GM23338 (cell line): ENCODE data around the gene EFCC1.

Source experiments
- CREB1 ChIP-seq: fragments of 250-450 bp; sonication (Bioruptor Pico); IDR thresholded peaks from 2 replicates; pipeline ENCODE4 v1.5.0; 2020; ENCODE audit warnings: low read depth, mild to moderate bottlenecking, moderate library complexity
- CTCF ChIP-seq, 2 experiments: fragments of 200-600 bp in 1 of 2; sonication (generic) in 1 of 2; conservative IDR thresholded peaks; 2 replicates each; pipeline versions ENCODE4 v1.5.1 to v1.6.1; 2016 to 2017; ENCODE audit warnings: antibody characterized with exemption in 2 of 2, low read depth in 2 of 2, mild to moderate bottlenecking in 2 of 2, moderate library complexity in 1 of 2
- EZH2 ChIP-seq: fragments of 200-600 bp; sonication (generic); IDR thresholded peaks from one replicate; pipeline ENCODE4 v1.8.0; 2017; ENCODE audit warnings: antibody characterized with exemption, mild to moderate bottlenecking, low read depth; ENCODE audit not compliant: unreplicated experiment
- EZH2phosphoT487 ChIP-seq: fragments of 200-600 bp; sonication (generic); IDR thresholded peaks from one replicate; pipeline ENCODE4 v1.8.1; 2018; ENCODE audit warnings: antibody characterized with exemption; ENCODE audit not compliant: unreplicated experiment
- JUNB ChIP-seq: IDR thresholded peaks from one replicate; pipeline ENCODE4 v1.6.1; 2016; ENCODE audit warnings: antibody characterized with exemption; ENCODE audit not compliant: unreplicated experiment
- NANOG ChIP-seq: IDR thresholded peaks from 2 replicates; pipeline ENCODE4 v1.6.1; 2016; ENCODE audit warnings: antibody characterized with exemption, borderline replicate concordance
- POLR2AphosphoS5 ChIP-seq: IDR thresholded peaks from 2 replicates; pipeline ENCODE4 v1.6.1; 2016; ENCODE audit warnings: antibody characterized with exemption, low read depth
- STAT1 ChIP-seq: IDR thresholded peaks from one replicate; pipeline ENCODE4 v1.6.1; 2016; ENCODE audit warnings: antibody characterized with exemption; ENCODE audit not compliant: unreplicated experiment
- ZNF114 ChIP-seq: fragments of 250-450 bp; sonication (Bioruptor Pico); IDR thresholded peaks from 2 replicates; pipeline ENCODE4 v1.5.0; 2020; ENCODE audit warnings: mild to moderate bottlenecking, moderate library complexity
- ZNF331 ChIP-seq: fragments of 250-450 bp; sonication (Bioruptor Pico); IDR thresholded peaks from 2 replicates; pipeline ENCODE4 v1.5.0; 2020; ENCODE audit warnings: low read depth, mild to moderate bottlenecking, moderate library complexity
- ZNF462 ChIP-seq: fragments of 250-450 bp; sonication (Bioruptor Pico); IDR thresholded peaks from 2 replicates; pipeline ENCODE4 v1.5.0; 2020; ENCODE audit warnings: mild to moderate bottlenecking, moderate library complexity
- TF ChIP-seq, protein P1 (sequence below): IDR thresholded peaks from one replicate; pipeline ENCODE4 v1.6.1; 2018; ENCODE audit warnings: antibody characterized with exemption; ENCODE audit not compliant: unreplicated experiment
- TF ChIP-seq, protein P2 (sequence below): IDR thresholded peaks from 2 replicates; pipeline ENCODE4 v1.6.1; 2016; ENCODE audit warnings: antibody characterized with exemption

DNA sequence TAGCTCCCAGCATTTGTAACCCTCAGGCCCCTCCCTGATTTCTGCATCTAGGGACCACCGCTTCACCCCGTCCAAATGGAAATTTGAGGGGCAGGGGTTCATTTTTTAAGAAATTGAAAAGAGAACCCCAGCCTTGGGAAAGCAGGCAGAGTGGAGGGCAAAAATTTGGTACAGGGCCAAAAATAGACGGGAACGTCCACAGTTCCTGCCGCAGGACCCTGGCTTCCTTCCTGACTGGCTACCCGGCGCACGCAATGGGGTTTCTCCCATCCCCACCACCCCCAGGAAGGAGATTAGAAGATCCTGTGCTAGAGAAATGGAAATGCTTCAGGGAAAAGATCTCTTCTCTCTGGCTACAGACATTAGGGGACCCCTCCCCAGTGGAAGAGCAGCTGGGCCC is 80.4 kb downstream of the EFCC1 start:
- no peak for TF ChIP-seq NANOG
- no peak for TF ChIP-seq CTCF (conservative IDR thresholded peaks at IDR 0.05; ENCODE audit: low read depth in 2 of 2)
- TF ChIP-seq EZH2phosphoT487, result no peak
- TF ChIP-seq, protein P1, sequence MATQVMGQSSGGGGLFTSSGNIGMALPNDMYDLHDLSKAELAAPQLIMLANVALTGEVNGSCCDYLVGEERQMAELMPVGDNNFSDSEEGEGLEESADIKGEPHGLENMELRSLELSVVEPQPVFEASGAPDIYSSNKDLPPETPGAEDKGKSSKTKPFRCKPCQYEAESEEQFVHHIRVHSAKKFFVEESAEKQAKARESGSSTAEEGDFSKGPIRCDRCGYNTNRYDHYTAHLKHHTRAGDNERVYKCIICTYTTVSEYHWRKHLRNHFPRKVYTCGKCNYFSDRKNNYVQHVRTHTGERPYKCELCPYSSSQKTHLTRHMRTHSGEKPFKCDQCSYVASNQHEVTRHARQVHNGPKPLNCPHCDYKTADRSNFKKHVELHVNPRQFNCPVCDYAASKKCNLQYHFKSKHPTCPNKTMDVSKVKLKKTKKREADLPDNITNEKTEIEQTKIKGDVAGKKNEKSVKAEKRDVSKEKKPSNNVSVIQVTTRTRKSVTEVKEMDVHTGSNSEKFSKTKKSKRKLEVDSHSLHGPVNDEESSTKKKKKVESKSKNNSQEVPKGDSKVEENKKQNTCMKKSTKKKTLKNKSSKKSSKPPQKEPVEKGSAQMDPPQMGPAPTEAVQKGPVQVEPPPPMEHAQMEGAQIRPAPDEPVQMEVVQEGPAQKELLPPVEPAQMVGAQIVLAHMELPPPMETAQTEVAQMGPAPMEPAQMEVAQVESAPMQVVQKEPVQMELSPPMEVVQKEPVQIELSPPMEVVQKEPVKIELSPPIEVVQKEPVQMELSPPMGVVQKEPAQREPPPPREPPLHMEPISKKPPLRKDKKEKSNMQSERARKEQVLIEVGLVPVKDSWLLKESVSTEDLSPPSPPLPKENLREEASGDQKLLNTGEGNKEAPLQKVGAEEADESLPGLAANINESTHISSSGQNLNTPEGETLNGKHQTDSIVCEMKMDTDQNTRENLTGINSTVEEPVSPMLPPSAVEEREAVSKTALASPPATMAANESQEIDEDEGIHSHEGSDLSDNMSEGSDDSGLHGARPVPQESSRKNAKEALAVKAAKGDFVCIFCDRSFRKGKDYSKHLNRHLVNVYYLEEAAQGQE, result no peak
- TF ChIP-seq EZH2, result no peak
- no peak for TF ChIP-seq CREB1 (CRISPR knock-in tag)
- TF ChIP-seq ZNF331, result no peak
- TF ChIP-seq POLR2AphosphoS5, result no peak
- TF ChIP-seq JUNB, result no peak
- TF ChIP-seq ZNF114 (CRISPR knock-in tag), result no peak
- TF ChIP-seq ZNF462 (CRISPR knock-in tag), result no peak
- no peak for TF ChIP-seq STAT1
- TF ChIP-seq, protein P2, sequence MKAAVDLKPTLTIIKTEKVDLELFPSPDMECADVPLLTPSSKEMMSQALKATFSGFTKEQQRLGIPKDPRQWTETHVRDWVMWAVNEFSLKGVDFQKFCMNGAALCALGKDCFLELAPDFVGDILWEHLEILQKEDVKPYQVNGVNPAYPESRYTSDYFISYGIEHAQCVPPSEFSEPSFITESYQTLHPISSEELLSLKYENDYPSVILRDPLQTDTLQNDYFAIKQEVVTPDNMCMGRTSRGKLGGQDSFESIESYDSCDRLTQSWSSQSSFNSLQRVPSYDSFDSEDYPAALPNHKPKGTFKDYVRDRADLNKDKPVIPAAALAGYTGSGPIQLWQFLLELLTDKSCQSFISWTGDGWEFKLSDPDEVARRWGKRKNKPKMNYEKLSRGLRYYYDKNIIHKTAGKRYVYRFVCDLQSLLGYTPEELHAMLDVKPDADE, result no peak
